NCI-H1436 (cell line): Measurements from ENCODE around the gene ZBTB46.

Experiments used
- DNase-seq: peaks from one replicate; lab custom pipeline; 2025; lab: John Stamatoyannopoulos, UW

ZBTB46 gene

GRCh38 chr20:63693733-63694583, 137.1 kb downstream of the ZBTB46 start:
- no peak for DNase-seq
